ENCODE measurements around the gene PCDHA1.

The PCDHA1 gene

GRCh38 chr5:140785905-140786686, at the start of gene PCDHA1:
Gene PCDHA1, plus strand, starts transcription at chr5:140786140.
- TF ChIP-seq CTCF (IDR thresholded peaks at IDR 0.05; ENCODE audit: extremely low read depth, insufficient read depth, missing control alignments) = peak; percentile 20
- in situ Hi-C loops (cut with MboI; ENCODE audit: low pct_unique_long_range_greater_than_20kb, low sequenced_read_pairs, unreplicated experiment) = no loop called here
- DNase-seq (ENCODE audit: low spot score) = no peak

- TF ChIP-seq CTCF (IDR thresholded peaks at IDR 0.05; ENCODE audit: extremely low read depth, insufficient read depth, missing control alignments) = no peak
- in situ Hi-C loops (cut with MboI; ENCODE audit: low pct_unique_long_range_greater_than_20kb, low sequenced_read_pairs, unreplicated experiment) = no loop called here
- DNase-seq (ENCODE audit: low spot score) = no peak
Observed at GRCh38 chr5:140737486-140737885, 48.5 kb upstream of the PCDHA1 start.

DNA sequence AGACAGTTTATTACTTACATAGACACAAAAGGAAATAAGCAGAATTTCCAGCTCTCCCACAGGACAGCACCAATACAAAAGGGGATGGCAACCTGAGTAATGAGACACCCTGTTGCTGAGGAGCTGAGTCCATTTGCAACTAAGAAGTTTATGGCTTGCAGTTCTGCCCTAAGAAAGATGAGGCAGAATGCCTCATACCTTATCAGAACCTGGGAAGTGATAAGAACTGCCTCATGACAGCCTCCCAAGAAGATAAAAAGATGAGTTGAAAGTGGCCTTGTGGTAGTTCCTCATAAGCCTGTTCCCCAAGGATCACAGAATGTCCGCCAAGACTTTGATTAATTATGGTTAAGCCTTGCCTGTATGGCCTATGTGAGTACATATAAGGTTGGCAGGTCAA, 44.0 kb upstream of the PCDHA1 start:
- no peak for TF ChIP-seq CTCF (IDR thresholded peaks at IDR 0.05; ENCODE audit: extremely low read depth, insufficient read depth, missing control alignments)
- in situ Hi-C loops (cut with MboI; ENCODE audit: low pct_unique_long_range_greater_than_20kb, low sequenced_read_pairs, unreplicated experiment) = no loop called here
- no peak for DNase-seq (ENCODE audit: low spot score)

GRCh38 chr5:140753561-140753960, 32.4 kb upstream of the PCDHA1 start:
- no peak for TF ChIP-seq CTCF (IDR thresholded peaks at IDR 0.05; ENCODE audit: extremely low read depth, insufficient read depth, missing control alignments)
- in situ Hi-C loops (cut with MboI; ENCODE audit: low pct_unique_long_range_greater_than_20kb, low sequenced_read_pairs, unreplicated experiment) = no loop called here
- no peak for DNase-seq (ENCODE audit: low spot score)

- in situ Hi-C loops (cut with MboI; ENCODE audit: low pct_unique_long_range_greater_than_20kb, low sequenced_read_pairs, unreplicated experiment) = no loop called here
Observed at GRCh38 chr5:140764177-140764973, 21.6 kb upstream of the PCDHA1 start.

DNA sequence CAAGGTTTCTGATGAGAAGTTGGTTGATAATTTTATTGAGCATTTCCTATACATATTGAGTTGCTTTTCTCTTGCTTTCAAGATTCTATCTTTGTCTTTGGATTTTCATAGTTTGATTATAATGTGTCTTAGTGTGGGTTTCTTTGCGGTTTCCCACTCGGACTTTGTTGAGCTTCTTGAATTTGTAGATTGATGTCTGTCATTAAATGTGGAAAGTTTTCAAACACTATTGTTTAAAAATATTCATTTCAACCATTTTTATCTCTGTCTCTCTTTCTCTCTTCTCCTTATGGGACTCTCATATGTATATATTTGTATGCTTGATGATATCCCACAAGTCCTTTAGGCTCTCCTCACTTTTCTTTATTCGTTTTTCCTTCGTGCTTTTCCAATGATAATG, 18.5 kb upstream of the PCDHA1 start:
- in situ Hi-C loops (cut with MboI; ENCODE audit: low pct_unique_long_range_greater_than_20kb, low sequenced_read_pairs, unreplicated experiment) = no loop called here
- no peak for DNase-seq (ENCODE audit: low spot score)
- TF ChIP-seq CTCF (IDR thresholded peaks at IDR 0.05; ENCODE audit: extremely low read depth, insufficient read depth, missing control alignments) = no peak

More at GRCh38 chr5:140764177-140764973, 21.6 kb upstream of the PCDHA1 start:
- TF ChIP-seq CTCF (IDR thresholded peaks at IDR 0.05; ENCODE audit: extremely low read depth, insufficient read depth, missing control alignments) = no peak
- DNase-seq (ENCODE audit: low spot score) = no peak

All from GM13977 (cell line).